Epithelial cell of esophagus (primary cell): ENCODE data around the gene IVD.

ENCODE experiments used
- DNase-seq: peaks from one replicate; pipeline ENCODE4 v3.0.0; 2010; ENCODE audit warnings: low read depth
- H3K4me3 ChIP-seq: 2 replicates; pipeline ENCODE4 v1.5.1; 2011; ENCODE audit warnings: mild to moderate bottlenecking, low read length, control low read depth
- CTCF ChIP-seq: IDR thresholded peaks from 2 replicates; pipeline ENCODE4 v1.5.1; 2011; ENCODE audit warnings: low read depth, mild to moderate bottlenecking, low read length, control low read depth, inconsistent platforms; ENCODE audit not compliant: insufficient read depth; ENCODE audit errors: missing control alignments

Gene IVD

GRCh38 chr15:40444736-40445135, 39.1 kb downstream of the IVD start:
- no peak for TF ChIP-seq CTCF
- DNase-seq = no peak
- no peak overlapping the region for H3K4me3 ChIP-seq

DNA sequence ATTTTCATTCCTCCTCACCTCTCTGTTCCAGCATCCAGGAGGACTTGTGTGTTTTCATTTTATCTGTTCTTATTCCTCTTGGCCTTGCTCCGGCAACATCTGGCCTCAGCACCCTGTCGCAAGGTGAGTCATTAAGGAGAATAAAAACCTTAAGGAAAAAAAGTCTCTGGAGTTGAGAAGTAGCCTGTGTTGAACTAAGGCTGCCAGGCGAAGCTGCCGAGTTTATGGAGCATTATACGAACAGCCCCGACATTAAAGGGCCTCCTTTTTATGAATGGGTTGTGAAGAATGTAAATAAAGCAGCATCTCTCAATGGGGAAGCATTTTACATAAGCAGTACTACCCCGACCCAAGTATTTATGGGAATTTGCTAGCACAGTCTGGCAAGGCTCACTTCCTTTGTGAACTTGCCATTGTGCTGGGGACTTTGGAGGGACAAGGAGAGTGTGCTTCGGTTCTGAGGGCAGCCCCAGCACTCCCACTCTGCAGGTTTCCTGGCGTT, 39.9 kb downstream of the IVD start:
- no peak overlapping the region for H3K4me3 ChIP-seq
- no peak for TF ChIP-seq CTCF
- no peak for DNase-seq

DNA sequence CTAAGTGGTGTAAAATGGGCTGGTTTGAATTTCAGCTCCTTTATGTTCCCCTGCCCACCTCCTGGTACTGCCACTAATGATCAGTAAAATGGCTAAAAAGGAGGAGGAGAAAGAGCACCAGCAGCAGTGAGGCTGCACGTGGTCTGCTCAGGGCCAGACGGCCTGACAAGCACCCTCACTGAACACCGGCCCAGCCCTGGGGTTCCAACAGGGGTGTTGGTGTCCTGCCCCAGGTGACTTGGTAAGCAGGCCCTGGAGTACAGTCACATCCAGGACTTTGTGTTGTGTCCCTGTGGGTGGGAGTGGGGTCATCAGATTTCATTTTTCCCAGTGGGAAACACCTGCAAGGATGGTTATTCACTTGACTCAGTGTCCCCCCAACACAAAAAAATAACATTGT, 40.5 kb downstream of the IVD start:
- TF ChIP-seq CTCF = no peak
- no peak overlapping the region for H3K4me3 ChIP-seq
- no peak for DNase-seq

DNA sequence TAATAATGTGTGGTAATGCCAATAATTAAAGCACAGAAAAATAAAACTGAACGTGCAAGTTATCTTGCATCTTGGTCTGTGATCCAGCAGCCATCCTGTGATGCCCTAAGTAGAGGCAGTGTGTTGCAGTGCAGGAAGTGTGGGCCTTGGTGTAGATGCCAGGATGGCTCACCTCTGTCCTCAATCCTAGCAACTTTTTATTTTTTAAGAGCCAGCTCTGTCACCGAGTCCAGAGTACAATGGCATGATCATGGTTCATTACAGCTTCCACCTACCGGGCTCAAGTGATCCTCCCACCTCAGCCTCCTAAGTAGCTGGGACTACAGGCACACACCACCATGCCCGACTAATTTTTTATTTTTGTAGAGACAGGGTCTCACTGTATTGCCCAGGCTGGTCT, 42.8 kb downstream of the IVD start:
- H3K4me3 ChIP-seq = no peak overlapping the region
- TF ChIP-seq CTCF = no peak

DNA sequence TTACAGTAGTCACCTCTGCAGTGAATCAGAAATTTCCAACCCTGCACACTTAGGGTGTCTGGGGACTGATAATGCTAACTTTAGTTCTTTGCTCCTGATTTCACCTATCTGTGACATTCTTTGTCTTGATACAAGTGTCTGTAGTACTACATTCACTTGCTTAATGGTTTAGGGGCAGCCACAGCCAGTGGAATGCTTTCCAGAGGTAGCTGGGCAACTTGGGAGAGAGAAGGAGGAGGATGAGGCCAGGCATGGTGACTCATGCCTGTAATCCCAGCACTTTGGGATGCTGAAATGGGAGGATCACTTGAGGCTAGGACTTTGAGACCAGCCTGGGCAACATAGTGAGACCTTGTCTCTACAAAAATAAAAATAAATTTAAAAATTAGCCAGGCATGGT, 43.7 kb downstream of the IVD start:
- TF ChIP-seq CTCF = no peak
- DNase-seq = no peak
- no peak overlapping the region for H3K4me3 ChIP-seq

More for the DNA sequence above, 42.8 kb downstream of the IVD start:
- DNase-seq = no peak

- TF ChIP-seq CTCF = no peak
- DNase-seq = no peak
Observed at GRCh38 chr15:40450047-40450446, 44.5 kb downstream of the IVD start.

DNA sequence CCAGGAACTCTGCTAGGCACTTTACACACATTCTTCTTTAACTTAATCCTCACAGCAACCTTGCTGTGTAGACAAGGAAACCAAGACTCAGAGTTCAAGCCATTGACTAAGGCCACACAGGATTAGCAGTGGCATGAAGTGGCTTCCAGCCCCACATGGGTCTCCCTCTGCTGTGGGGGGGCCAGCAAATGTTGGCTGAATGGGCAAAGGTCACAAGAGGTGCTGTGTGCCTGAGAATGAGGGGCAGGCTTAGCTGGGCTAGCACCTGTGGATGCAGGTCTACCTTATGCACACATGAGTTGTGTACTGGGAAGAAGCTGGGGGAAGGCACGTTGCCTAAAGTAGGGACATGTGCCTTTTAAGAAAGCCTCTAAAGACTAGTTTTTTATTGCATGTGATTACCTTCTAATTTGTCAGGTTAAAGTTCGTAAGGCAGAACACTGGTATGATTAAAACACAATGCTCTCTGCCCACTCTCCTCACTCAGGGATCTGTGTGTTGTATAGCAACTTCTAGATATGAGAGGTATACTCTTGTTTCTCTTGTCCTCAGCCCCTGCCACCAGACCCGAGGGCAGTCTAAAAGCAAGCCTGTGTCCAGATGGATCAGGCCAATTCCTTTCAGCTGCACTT, 46.0 kb downstream of the IVD start:
- H3K4me3 ChIP-seq = no peak overlapping the region
- DNase-seq = no peak
- TF ChIP-seq CTCF = no peak

More at GRCh38 chr15:40450047-40450446, 44.5 kb downstream of the IVD start:
- H3K4me3 ChIP-seq = no peak overlapping the region
